GF-D8 (cell line): Measurements from ENCODE around the gene KCNJ5.

Source experiments
- DNase-seq: peaks from one replicate; lab custom pipeline; 2025; lab: John Stamatoyannopoulos, UW

Gene KCNJ5

DNA sequence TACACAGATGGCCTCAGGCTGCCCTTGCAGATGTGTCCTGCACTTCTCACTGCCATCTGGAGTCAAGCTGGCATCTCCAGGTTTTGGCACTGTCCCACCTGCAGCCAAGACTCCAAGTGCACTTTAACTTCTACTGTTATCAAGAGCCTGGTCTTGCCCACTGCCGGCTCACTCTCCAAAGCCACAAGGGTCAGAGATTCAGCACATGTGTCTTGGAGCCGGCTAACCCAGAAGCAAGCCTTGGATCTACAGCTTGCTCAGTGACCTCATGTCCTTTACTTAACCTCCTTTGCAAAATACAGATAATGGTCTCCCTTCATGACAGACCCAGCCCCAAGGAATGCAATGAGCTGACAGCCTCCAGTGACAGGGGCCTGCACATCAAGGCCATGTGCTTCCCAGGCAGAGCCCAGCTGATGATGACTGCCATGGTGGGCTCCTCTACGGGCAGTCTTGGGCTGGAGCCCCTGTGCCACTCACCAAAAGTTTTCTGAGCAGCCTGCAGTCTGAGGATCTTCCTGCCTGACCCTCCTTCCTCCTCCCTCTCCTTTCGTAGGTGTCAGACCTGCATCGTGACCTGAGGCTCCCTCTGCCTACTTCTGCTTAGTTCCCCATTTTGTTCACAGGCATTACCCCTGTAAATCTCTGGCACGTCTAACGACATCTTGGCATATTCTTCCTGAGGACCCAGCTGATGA lies 42.5 kb downstream of the KCNJ5 start:
- DNase-seq = no peak

DNA sequence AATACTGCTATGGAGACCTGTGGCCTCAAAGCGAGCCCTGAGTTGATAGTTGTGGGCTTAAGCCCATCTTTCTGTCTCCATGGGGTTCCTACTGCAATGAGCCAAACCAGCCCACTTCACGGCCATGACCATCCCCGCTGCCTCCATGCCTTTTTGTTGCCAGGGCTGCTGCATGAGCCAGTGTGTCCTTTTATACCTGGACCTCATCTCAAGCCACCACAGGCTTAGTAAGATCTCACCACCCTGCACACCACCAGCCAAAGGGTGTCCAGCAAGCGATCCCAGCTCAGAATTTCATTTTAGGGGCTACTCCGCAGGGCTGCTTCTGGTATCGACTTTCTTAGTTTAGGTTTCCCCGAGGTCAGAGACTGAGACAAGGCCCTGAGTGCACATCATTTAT lies 43.2 kb downstream of the KCNJ5 start:
- no peak for DNase-seq

DNA sequence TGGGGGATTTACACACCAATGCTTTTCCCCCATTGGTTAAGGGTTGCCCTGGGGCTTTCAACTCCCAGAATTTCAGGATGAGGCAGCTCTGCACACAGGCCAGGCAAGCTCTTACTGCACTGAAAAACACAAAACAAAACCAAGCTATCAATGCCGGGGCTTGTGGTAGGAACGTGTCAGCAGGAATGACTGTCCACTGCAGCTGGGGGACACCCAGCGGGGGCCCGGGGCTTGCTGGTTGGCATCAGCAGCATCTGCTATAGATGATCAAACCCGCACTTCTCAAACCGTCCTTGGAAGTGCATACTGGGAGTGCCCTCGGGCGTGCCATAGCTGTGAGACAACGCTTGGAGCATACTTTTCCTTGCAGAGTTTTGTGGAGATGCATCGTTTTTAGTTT lies 43.8 kb downstream of the KCNJ5 start:
- DNase-seq = no peak

DNA sequence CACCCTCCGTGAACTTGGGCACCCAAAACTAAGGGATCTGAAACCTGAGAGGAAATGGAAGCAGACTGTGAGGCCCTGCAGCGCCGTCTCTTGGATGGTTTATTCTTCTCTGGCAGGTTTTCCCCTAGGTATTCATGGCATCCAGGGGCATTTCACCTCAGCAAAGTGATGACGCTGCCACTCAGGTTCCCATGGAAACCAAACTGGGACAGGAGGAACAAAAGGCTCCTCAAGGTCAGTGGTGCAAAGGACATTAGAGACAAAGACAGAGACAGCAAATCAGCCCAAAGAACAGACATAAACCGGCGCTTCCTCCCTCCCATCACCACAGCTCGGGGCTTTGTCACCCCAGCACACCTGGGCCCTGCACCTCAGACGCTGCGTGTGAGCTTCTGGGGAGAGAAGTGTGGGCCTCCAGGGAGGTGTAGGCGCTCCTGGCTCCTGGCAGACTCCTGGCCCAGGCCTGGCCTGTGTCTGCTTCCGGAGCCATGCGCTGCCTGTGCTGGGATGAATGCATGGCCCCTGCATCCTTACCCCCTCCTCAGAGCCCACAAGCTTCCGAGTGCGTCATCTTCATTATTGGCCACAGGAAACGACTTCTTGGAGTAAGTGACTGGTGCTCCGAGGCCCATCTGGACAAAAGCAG lies 45.6 kb downstream of the KCNJ5 start:
- DNase-seq = no peak

DNA sequence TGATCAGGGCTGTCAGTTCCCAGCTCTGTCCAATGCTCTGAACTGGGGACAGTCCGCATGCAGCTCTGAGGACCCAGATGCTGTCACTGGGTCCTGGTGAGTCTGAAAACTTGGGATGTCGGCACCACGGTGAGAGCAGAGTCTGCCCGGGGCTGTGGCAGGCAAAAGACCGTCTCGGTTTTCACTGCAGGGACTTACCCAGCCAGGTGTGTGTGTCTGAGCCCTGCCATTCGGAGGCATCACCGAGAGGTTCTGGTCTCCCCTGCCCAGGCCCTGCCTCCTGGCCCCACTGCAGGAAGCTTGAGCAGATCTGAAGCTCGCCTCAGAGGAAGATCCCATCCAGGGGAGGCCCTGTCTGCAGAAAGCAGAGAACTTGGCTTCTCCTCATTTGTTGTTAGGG lies 46.3 kb downstream of the KCNJ5 start:
- no peak for DNase-seq

DNA sequence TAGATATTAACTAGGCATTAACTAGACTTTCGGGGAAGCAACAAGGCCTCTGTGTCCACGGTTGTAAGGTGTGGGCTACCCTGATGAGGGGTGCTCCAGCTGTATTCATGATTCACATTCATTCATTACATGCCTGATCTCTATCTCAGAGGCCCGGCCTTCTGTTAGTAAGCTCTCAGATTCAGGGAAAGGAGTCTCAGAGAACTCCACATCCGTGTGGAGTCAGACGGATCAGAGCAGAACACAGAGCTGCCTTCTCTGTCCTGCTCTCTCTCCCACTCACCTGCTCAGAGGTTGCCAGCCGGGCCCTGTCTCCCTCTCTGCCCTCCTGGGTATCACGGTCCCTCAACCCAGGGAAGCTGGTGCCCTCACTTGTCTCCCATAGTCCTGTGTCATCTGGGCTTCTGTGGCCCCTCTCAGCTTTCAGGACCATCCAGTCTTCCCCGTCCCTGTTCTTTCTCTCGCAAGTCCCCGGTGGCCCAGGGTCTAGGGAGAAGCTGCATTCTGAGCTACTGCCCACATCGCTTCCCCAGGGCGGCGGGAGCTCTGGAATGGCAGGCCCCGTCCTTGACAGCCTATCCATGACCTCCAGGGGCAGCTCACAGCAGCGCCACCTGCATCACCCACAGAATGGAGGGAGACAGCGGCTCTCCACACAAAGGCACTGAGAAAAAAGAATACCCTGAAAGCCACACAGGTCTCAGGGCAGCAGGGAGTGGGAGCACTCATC lies 47.2 kb downstream of the KCNJ5 start:
- no peak for DNase-seq

DNA sequence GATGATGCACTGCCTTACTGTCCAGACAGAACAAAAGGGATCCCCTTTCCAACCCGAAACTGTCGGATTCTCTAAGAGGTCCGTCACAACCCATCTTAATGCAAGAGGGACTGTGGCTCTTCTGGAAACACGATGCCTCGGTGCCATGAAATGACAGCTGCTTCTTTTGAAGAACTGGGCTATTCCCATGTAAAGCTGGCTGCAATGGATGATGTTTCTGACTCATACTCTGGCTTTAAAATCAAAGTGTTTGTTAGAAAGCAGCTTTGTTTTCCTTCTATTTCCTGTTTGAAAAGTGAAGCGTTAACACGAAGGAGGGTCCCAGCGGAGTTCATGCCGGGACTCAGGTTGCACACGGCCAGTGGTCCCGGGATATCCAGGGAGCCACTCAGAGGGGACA lies 48.4 kb downstream of the KCNJ5 start:
- DNase-seq = no peak

DNA sequence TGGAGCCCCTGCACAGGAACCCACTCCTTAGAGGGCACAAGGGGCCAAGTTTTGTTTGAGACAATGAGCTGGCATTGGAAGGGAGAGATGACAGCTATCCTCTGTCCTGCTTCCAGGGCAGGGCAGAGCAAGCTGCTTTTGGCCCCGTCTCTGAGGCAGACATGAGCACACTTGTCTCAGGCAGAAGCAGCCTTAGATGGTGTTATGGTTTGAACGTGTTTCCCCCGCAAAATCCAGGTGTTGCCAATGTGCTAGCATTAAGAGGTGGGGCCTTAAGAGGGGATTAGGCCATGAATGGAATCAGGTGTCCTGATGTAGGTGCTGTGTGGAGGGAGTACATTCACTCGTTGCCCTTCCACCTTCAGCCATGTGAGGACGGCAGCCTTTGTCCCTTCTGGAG lies 49.0 kb downstream of the KCNJ5 start:
- DNase-seq = no peak

DNA sequence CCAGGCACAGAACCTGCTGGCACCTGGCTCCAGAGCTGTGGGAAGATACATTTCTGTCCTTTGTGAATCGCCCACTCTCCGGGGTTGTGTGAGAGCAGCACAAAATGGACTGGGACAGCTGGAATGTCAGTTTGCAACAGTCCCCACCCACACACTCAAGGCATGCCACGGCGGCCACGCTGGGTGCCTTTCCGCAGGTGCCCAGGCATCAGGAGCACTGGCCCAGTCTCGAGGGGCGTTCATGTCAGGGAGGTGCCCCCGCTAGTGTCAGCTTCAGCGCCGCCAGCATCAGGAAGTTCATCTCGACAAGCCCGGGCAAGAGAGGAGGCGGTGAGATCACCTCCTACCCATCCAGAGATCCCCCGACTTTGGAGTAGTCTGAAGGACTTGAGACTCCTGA lies 49.4 kb downstream of the KCNJ5 start:
- no peak for DNase-seq

DNA sequence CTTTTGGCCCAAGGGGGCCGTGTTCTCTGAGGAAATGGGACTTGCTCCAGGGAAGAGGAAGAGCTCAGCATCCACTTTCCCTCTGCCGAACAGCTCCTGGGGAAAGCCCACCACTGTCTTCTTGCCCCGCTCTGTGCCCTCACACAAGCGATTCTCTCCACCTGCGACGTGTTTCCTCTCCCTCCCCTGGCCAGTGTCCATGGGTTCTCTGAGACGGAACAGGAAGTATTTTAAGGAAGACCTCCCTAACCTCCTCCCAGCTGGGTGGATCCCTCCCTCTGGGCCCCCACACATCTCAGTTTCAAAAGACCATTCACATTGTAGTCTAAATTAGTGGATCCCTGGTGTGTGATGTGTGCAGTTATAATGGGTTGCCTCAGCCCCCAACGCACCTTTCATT lies 50.0 kb downstream of the KCNJ5 start:
- no peak for DNase-seq

DNA sequence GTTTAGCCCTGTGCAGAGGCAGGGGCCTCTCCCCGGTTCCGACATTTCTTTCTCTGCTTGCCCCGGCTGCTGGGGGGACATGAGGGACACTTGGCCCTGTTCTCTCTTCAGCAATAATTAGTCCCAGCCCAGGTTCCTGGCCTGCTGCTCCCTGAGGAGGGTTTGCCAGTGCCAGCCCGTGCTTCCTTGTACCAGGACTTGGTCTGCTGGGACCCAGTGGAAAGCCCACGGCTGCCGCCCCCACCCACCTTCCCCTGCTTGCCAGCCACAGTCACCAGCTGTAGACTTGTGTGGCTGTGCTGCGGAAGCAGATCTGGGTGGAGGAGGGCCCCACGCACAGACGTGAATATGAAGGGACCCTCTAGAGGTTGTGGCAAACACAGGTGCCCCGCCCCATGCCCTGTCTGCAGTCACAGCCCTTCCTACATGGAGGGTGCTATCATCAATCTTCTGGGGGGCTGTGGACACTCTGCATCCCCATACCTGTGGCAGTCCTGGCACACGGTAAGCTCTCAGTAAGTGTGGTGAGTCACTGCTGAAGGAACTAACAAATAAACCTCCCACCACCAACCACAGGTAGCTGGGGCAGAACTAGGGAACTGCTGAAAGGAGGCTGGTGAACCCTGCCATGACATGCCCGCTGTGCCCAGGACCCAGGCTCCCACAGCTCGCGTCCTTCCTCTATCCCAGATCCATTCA lies 50.6 kb downstream of the KCNJ5 start:
- no peak for DNase-seq

DNA sequence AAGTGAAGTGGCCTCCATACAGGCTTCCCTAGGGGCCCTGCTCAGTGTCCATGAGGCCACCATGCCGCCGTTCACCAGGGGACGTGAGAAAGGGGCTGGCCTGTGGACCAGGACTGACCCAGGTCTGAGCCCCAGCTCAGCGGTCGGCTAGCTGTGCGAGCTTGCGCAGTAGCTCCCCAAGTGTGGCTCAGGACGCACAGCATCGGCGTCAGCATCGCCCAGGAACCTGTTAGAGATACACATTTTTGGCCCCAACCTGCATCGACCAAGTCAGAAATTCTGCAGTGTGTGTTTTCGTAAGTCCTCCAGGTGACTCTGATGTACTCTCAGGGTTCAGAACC lies 51.1 kb downstream of the KCNJ5 start:
- no peak for DNase-seq

DNA sequence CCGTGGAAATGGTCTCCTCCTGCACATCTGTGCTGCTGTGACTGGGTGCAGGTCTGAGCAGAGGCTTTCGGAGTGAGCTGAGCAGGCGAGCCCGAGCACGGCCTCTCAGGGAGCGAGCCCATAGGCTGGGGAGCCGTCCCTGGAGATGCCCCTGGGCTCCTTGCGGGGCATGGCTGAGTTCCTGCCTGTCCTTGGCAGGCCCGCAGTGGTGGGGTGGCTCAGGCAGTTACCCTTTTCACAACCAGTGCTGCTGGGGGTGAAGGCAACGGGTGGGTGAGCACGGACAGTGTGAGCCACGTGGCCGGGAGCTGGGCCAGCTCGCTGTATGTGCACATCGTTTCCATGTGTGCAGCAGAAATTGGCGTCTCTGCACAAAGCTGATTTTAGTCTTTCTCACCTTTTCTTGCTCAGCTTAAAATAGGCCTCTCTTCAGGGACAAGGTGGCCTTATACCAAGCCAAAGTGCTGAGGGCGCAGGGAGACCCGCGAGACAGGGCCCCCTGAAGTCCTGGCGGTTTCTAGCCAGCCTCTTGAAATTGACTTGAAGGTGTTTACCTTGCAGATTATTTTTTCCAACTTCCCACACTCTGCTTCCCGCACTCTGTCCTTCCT lies 51.8 kb downstream of the KCNJ5 start, which contains the start of gene TP53AIP1:
Gene TP53AIP1, minus strand, starts transcription at position 55 of the 611 bp plus-strand sequence. CDS start 5,053 bp downstream, outside the sequence.
- no peak for DNase-seq

DNA sequence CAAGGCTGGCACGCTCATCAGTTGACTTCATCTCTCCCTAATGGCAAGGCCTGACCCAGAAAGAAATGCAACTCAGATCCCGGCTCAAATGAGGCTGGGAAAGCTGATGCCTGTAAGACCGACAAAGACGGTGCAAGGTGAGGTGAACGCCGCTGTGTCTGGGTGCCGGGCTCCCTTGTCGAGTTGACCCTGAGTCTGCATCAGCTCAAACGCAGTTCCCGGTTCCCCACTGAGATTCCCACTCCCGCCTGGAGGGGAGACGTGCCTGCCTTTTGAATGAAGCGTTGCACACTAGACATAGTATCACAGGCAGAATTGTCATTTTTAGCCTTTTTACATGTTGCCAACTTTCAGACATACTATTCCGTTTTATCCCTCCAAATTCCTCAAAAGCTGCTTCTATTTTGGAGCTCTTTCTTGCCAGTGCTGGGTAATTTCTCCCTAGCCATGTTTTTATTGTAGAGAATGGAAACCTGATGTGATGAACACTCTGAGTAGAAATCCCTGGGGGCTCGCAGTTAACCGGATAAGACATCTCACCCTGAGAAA lies 52.3 kb downstream of the KCNJ5 start:
- no peak for DNase-seq

DNA sequence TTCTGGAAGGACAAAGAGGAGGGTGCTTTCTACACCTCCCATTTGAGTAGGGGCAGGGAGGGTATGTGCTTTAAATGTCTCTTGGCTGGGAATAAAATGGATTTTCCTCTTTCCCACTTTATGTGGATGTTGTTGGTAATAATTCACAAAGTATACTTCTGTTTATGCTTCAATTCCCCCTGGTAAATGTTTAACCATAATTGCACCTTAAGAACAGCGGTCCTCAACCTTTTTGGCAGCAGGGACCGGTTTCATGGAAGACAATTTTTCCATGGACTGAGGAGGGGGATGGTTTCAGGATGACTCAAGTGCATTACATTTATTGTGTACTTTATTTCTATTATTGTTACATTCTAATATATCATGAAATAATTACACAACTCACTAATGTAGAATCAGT lies 55.5 kb downstream of the KCNJ5 start:
- DNase-seq = no peak

DNA sequence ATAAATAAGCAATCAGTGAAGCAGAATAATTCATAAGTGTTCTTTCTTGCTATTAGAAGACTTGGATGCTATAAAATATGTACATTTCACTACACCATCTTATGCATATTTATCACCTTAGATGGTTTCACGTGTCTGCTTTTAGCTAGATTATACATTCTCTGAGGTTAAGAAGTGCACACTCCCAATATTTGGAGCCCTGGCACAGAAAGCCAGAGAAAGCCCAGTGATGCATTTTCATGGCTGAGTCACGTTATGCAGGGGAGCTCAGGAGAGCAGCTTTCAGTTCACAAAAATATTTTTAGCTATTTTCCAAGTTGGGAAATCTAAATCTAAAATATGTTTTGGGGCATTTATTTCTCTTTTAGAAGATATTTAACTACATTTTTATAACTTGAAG lies 56.6 kb downstream of the KCNJ5 start:
- DNase-seq = no peak

DNA sequence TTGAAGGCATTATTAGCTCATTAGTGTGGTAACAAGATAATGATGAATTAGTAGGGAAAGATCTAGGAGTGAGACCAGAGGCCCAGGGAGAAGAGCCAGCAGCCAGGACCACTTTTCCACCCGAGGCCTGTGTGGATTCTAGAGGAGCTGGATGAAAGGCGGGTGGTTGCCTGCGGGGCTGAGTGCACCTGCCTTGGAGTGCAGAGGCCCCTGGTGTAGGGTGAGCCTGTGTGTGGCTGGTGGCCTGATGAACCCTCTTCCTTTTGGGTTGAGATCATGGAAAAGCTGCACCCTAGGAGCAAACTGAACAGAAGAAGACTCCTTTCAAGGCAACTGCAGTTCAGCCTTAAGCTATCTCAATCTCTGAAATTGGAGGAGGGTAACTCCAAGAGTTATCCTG lies 57.4 kb downstream of the KCNJ5 start:
- no peak for DNase-seq

DNA sequence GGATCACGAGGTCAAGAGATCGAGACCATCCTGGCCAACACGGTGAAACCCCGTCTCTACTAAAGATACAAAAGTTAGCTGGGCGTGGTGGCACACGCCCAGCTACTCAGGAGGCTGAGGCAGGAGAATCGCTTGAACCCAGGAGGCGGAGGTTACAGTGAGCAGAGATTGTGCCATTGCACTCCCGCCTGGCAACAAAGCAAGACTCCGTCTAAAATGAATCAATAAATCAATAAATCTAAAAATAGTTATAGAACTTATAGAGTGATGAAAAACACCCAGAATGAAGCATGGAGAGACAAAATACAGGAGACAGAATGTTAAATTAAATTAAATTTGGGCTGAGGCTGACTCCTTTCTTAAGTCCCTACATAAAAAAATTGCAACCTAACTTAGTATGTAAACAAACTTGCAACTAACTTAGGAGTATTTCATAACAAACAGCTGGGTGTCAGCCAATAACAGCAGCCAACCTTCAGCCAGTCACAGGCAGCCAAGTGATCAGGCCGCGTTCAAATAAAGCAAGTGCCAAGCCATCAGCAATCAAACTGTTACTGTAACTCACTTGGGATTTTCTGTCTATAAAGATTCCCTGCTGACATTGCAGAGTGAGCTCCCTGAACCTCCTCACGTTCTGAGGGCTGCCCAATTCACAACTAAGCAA lies 58.8 kb downstream of the KCNJ5 start:
- no peak for DNase-seq

DNA sequence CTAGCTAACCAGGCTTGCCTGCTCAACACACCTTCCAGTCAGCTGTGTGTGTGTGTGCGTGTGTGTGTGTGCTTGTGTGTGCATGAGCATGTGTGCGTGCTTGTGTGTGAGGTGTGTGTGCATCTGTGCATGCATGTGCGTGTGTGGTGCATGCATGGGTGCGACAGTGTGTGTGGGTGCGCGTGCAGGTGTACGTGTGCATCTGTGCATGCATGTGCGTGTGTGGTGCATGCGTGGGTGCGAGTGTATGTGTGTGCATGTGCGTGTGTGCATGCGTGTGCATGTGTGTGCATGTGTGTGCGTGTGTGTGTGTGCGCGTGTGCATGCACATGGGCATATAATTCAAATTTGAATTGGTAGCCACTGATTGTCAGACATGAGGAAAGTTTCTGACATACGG lies 62.0 kb downstream of the KCNJ5 start:
- no peak for DNase-seq

DNA sequence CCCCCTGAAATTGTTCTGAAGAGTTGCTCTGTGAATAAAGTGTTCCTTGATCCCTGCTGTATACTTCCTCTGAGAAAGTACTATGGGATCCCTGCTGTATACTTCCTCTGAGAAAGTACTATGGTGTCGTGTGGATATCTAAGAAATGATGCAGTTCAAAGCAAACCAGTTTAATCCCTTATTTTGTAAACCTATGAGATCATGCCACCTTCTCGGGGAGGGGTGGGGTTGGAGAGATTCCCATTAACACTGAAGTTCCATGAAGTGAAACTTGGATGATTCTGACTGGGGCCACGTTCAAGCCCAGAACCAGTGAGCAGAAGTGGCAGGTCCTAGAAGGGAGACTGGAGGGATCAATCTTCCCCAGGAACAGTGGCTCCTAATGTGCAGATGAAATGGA lies 64.5 kb downstream of the KCNJ5 start:
- DNase-seq = no peak

DNA sequence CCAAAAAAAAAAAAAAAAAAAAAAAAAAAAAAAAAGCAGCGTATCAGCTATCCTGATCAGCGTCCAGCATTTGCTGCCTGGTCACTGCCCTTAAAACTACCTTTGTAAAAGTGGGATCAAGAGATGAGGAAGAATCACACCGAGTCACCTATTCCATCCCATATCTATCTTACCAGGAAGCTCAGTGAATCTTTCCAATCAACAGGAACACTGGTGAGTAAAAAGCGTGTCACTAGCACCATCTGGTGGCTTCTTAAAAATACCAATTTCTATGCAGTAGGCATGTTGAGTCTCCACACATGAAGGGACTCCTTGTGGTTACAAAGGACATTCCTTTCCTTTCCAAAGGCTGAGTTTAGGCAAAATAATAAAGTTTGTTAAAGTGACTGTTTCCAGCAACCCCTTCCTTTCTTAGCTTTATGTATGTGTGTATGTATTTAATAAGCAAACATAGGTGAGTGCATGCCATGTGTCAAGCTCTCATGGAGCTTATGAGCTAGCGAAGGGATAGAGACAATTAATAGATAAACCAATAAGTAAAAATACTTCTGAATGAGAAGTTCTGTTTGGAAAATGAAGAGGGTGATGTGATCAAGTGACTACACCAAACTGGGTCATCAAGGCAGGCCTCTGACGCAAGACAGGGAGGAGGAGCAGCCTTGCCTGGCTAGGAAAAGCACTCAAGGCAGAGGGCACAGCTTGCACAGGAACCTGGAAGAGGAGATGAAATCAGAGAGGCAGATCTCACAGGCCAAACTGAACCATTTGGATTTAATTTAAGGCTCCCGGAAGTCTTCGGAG lies 65.4 kb downstream of the KCNJ5 start:
- DNase-seq = peak; percentile 59
